Ureter (tissue), 1 donor: ENCODE results near the gene GABRB2. TPM values are rescaled to one million over a fixed set of nuclear protein-coding genes. Genes with fewer than 3 reads are reported as not detected.

Experiments used
- total RNA-seq: library from RNA; stranded (reverse); gene quantifications from one replicate; pipeline ENCODE4 v1.2.4, GENCODE V29; 2023
- donor health status: DM: yes; HTN: yes; CAD: no.

GABRB2 gene
- total RNA-seq, 1 donor from 2014 or later = 0.34 TPM

Other genes starting within 250 kb of the GABRB2 start
- gene GABRA6, start 139.0 kb upstream of the GABRB2 start, total RNA-seq = not detected